SU-DHL-6 (cell line): Measurements from ENCODE around the gene SETBP1.

Experiments
- EZH2phosphoT487 ChIP-seq: fragments of 200-600 bp; sonication (generic), shearing (Covaris generic); conservative IDR thresholded peaks from 2 replicates; pipeline ENCODE4 v1.6.1; 2018; ENCODE audit warnings: mild to moderate bottlenecking, antibody characterized with exemption, low read length, moderate library complexity, mixed read lengths
- TF ChIP-seq, protein P1 (sequence below): fragments of 200-600 bp; sonication (generic); IDR thresholded peaks from one replicate; pipeline ENCODE4 v1.5.1; 2017; ENCODE audit warnings: antibody characterized with exemption, mild to moderate bottlenecking, low read length, moderate library complexity; ENCODE audit not compliant: insufficient read depth, poor library complexity, severe bottlenecking

GRCh38 chr18:44805643-44806042 lies 125.0 kb downstream of the SETBP1 start:
- TF ChIP-seq, protein P1, sequence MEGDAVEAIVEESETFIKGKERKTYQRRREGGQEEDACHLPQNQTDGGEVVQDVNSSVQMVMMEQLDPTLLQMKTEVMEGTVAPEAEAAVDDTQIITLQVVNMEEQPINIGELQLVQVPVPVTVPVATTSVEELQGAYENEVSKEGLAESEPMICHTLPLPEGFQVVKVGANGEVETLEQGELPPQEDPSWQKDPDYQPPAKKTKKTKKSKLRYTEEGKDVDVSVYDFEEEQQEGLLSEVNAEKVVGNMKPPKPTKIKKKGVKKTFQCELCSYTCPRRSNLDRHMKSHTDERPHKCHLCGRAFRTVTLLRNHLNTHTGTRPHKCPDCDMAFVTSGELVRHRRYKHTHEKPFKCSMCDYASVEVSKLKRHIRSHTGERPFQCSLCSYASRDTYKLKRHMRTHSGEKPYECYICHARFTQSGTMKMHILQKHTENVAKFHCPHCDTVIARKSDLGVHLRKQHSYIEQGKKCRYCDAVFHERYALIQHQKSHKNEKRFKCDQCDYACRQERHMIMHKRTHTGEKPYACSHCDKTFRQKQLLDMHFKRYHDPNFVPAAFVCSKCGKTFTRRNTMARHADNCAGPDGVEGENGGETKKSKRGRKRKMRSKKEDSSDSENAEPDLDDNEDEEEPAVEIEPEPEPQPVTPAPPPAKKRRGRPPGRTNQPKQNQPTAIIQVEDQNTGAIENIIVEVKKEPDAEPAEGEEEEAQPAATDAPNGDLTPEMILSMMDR = no peak
- no peak for TF ChIP-seq EZH2phosphoT487
